Tibial artery (tissue), 4 donors: ENCODE results near the gene PCDHAC2.

Experiments
- DNase-seq, 2 donors: peaks; one replicate each; pipeline ENCODE4 v3.0.0-alpha.2; 2019
- H3K27ac ChIP-seq, 2 donors: fragments of 200-600 bp; sonication (generic) in 1 of 2; 1 replicate in 1 of 2; 2 replicates in 1 of 2; pipeline ENCODE4 v1.5.1; 2018 to 2019; ENCODE audit warnings: mild to moderate bottlenecking in 1 of 2
- H3K27me3 ChIP-seq, 2 donors: fragments of 200-600 bp; sonication (generic) in 1 of 2; one replicate each; pipeline versions ENCODE4 v1.5.1 to v1.6.0; 2016 to 2019
- H3K36me3 ChIP-seq, 3 donors: fragments of 200-600 bp; sonication (generic) in 2 of 3; one replicate each; pipeline ENCODE4 v1.5.1; 2016 to 2019; ENCODE audit warnings: mild to moderate bottlenecking in 2 of 3
- H3K4me1 ChIP-seq, 4 donors: fragments of 200-600 bp; sonication (generic) in 2 of 4; 1 replicate in 3 of 4; 2 replicates in 1 of 4; pipeline ENCODE4 v1.5.1; 2016 to 2019
- H3K4me3 ChIP-seq, 2 donors: fragments of 200-600 bp; sonication (generic) in 1 of 2; 1 replicate in 1 of 2; 2 replicates in 1 of 2; pipeline ENCODE4 v1.5.1; 2018 to 2019; ENCODE audit warnings: mild to moderate bottlenecking in 2 of 2
- H3K9me3 ChIP-seq, 3 donors: fragments of 200-600 bp; sonication (generic) in 1 of 3; one replicate each; pipeline ENCODE4 v1.5.1; 2016 to 2019
- CTCF ChIP-seq, 2 experiments: fragments of 200-600 bp in 1 of 2; fragments of 450-650 bp in 1 of 2; IDR thresholded peaks; one replicate each; pipeline ENCODE4 v1.5.1; 2017 to 2019; ENCODE audit warnings: antibody characterized with exemption in 2 of 2, mild to moderate bottlenecking in 1 of 2, moderate library complexity in 1 of 2
- intact Hi-C: fragments of 100-400 bp; cut with DNase I; formaldehyde crosslinking; loops from one replicate; pipeline ENCODE4 v1.15.0; 2023; ENCODE audit warnings: low total_unique reads

Gene PCDHAC2

GRCh38 chr5:141010047-141010793 lies 43.9 kb downstream of the PCDHAC2 start:
- H3K4me1 ChIP-seq = no peaks in the 10 kb centered on the region

GRCh38 chr5:141017943-141018342 lies 51.7 kb downstream of the PCDHAC2 start:
- no peak for DNase-seq
- Histone ChIP-seq H3K27me3 (no peaks in the 10 kb centered on the region), H3K27ac (no peak overlapping the region), H3K36me3 (no peaks in the 10 kb centered on the region), H3K4me3 (no peak overlapping the region), H3K9me3 (no peaks in the 10 kb centered on the region), H3K4me1 (no peaks in the 10 kb centered on the region)
- TF ChIP-seq CTCF (IDR thresholded peaks at IDR 0.05) = no peak
- intact Hi-C loops = loop anchor here (2.0 kb wide), 1 partner anchor 41 kb away; no protein-coding TSS in a partner anchor

More at GRCh38 chr5:141010047-141010793, 43.9 kb downstream of the PCDHAC2 start:
- TF ChIP-seq CTCF (IDR thresholded peaks at IDR 0.05) = no peak
- Histone ChIP-seq H3K36me3 (peaks cover 0 to 6% (median 0%) of the 10 kb centered on the region in 3 donors), H3K27ac (no peak overlapping the region), H3K9me3 (no peaks in the 10 kb centered on the region), H3K27me3 (no peaks in the 10 kb centered on the region), H3K4me3 (no peak overlapping the region)
- intact Hi-C loops = no loop called here
- DNase-seq = no peak
